Measurements from ENCODE around the gene KRT1.

The KRT1 gene

GRCh38 chr12:52632656-52633055, 47.6 kb downstream of the KRT1 start:
- no peak for DNase-seq

- no peak for DNase-seq
Measured at GRCh38 chr12:52631676-52632459, 48.3 kb downstream of the KRT1 start.

GRCh38 chr12:52631264-52631663, 48.9 kb downstream of the KRT1 start:
- no peak for DNase-seq

- no peak for DNase-seq
Measured at GRCh38 chr12:52630599-52631200, 49.5 kb downstream of the KRT1 start.

- DNase-seq = no peak
Measured at GRCh38 chr12:52630008-52630500, 50.2 kb downstream of the KRT1 start.

- no peak for DNase-seq
Measured at GRCh38 chr12:52629281-52630007, 50.8 kb downstream of the KRT1 start.

GRCh38 chr12:52628841-52629240, 51.4 kb downstream of the KRT1 start:
- no peak for DNase-seq

- DNase-seq = no peak
Measured at GRCh38 chr12:52628111-52628507, 52.1 kb downstream of the KRT1 start.

GRCh38 chr12:52627395-52628110, 52.7 kb downstream of the KRT1 start:
- no peak for DNase-seq

Measured in NCI-H2227 treated with DMSO at 0.1 percent for 48 hours (cell line).